Activated CD8-positive, alpha-beta memory T cell treated with anti-CD3 and anti-CD28 coated beads, Interleukin-2, amount 50 U/mL, for 24 hours (primary cell): ENCODE data around the gene TTC21A.

Source experiments
- DNase-seq: peaks from one replicate; pipeline ENCODE4 v3.0.0-alpha.2; 2020; ENCODE audit errors: extremely low read depth

TTC21A gene

DNA sequence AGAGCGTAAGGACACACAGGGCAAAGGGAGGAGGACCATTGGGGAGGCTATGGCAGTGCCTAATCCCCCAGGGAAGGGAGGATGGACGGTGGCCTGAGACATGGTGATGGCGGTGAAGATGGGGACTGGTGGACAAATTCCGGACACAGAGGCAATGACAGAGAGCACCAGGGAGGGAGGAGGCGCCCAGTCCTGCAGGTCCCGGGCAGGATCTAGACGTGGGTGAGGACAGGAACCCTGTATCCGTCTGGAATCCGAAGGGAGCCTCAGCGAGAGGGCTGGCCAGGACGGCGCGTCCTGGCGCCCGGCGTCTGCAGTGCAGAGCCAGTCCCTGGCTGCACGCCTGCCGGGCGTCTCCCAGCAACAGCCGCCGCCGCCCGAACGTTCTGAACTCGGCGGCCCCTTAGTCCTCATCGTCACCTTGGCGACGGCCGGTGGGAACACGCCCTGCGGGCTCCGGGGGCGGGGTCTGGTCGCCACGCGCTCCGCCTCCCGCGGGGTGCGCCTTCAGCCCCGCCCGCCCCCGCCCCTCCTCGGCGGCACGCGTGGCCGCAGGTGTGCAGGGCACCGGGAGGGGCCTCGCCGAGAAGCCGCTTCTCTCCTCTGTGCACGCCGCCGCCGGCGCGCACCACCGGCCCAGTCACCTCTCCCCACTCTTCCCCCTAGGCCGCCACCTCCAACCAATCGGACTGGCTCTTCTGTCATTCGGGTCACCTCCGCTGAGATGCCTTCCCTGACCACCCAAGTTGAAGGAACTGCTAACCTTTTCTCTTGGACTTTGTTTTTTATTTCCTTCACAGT is 73.3 kb downstream of the TTC21A start:
- peak; percentile 64 for DNase-seq

DNA sequence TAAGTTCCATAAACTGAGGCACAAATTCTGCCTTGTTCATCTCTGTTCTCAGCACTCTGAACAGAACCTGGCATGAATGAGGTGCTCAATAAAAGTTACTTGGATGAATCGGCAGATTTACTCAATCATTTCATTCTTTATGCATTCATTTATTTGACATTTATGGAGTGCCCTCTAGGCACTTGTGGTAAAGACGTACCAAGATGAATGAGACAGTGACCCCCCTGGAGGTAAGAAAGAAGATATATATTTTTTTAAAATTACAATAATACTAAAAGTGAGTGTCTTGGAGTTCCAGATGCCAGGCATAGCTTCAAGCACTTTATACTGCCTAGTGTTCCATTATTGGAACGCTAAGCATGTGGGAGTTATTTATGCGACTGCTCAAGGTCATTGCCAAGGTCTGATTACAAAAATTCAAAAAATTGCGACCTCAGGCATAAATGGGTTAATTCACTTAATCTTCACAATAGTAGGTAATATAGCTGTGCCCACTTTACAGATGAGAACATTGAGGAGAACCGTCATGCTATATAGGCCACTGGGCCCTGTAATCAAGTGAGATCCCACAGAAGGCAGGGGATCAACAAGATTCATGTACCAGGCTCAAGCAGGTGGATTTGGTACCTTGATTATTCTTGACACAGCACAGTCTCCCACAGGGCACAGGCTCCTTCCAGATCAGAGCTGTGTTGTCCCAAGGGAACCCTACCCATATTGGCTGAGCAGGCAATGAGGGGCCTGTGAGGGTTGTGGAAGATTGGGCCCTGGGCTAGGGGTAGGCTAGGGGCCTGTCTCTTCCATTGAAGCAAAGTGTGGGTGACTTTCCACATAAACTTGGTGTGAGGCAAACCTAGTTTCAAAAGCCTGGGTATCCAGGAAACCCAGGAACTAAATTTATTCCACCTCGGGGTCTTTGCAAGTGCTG is 74.2 kb downstream of the TTC21A start:
- no peak for DNase-seq

DNA sequence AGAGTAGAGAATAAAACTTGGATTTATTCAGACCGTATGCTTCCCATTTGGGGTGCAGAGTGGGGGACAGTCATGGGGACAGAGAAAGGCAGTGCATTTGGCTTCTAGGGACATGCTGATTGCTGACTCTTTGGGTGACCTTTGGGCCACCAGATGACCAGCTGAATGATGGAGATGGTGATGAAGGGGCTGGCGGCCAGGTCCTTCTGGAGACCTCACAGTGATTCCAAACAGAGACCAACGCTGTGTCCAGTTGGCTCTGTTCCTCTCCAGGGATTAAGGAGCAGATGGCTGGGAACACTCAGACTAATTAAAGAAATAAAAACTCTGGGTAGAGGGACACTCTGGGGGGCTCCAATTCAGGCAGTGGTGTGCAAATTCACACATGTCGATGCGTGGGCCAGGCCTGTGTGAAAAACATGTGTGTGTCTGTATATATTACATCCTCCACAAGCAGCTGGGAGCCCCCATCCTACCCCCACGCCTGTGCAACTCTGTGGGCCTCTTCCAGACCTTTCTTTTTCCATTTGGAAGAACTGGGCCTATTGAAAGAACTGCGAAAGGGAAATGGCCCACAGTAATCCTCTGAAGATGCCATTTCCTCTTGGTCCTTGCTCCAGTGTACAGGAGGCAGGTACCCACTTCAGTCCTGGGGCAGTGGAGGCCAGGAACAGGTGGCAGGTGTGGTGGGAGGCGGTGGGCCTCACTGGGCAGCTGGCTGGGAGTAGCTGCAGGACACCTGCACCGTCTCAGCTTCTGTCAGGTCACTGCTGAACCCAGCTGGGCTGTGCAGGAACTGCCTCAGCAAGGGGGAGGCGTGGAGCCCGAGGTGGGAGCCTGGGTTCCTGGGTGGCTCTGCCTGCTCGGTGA is 76.0 kb downstream of the TTC21A start:
- no peak for DNase-seq

DNA sequence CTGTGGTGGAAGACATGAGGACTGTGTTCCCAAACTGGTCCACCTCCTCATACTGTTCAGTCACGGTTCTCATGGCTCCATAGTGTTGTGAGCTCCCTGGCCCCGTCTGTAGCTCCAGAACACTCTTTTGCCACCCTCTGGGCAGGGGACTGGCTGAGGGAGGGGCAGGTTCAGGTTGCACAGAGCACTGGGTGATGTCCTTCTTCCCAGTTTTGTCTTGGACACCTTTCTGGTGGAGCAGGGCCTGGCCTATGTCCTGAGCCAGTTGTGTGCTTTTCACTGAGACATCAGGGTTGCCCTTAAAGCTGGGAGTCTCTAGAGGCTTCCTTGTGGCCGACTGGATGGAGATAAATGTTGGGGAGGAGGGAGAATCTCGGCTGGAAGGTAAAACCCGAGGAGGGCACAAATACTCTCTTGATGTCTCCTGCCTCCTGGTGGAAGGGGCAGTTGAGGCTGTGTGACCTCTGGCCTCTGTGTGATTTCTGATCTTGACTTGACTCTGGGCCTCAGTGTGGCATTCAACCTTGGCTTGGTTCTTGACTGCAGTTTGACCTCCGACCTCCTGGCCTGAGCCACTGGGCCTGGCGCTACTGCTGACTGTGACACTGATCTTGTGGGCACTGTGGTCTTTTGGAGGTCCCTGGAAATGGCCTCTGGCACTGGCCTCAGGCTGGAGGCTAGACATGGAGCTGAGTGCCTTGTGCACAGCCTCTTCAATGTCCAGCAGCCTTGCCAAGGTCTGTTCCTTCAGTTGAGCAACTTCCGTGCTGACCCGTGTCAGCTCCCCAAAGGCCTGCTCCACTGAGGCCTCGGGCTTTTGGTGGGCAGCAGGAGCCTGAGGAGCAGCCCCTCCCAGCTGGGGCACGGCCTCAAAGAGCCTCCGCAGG is 76.8 kb downstream of the TTC21A start:
- no peak for DNase-seq

DNA sequence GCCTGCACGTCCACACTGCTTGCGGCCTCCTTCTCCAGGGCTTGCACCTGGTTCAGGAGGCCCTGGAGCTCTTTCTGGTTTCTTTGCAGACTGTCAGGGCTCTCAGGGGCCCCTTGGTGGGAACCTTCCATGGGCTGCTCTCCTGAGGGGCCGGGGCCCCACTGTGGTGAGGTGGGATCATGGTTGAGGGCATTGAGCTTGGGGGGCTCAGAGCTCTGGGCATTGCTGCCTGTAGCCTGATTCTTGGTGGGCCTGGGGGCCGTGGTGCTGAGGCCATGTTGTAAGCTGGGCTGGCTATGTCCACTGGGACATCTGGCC is 77.4 kb downstream of the TTC21A start:
- DNase-seq: no peak

DNA sequence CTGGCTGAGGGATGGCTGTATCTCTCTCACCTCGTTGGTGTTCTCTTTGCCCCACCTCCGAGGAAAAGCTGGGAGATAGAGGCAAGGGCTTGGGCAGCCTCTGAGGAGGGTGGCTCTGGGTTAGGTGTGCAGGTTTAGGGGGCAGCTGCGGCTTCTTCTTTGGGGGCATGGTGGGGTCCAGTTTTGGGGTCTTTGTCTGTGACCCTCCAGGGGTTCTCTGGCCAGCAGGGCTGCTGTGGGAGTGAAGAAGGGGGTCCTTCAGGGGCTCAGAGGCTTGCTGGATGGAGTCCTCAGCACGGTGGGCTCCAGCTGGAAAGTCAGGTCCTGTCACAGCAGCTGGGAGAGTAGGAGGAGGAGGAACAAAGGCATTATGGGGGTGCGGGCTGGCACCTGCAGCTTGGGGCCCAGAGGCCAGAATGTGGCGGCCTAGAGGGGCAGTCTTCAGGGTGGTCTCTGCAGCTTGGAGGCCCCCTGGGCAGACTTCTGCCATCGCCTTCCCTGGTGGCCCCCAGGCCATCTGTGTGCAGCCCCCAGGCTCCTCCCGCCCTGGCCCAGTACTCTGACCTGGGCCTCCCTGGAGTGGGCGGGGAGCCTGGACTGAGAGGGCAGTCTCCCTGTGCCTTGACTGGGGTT is 78.0 kb downstream of the TTC21A start:
- DNase-seq: no peak

DNA sequence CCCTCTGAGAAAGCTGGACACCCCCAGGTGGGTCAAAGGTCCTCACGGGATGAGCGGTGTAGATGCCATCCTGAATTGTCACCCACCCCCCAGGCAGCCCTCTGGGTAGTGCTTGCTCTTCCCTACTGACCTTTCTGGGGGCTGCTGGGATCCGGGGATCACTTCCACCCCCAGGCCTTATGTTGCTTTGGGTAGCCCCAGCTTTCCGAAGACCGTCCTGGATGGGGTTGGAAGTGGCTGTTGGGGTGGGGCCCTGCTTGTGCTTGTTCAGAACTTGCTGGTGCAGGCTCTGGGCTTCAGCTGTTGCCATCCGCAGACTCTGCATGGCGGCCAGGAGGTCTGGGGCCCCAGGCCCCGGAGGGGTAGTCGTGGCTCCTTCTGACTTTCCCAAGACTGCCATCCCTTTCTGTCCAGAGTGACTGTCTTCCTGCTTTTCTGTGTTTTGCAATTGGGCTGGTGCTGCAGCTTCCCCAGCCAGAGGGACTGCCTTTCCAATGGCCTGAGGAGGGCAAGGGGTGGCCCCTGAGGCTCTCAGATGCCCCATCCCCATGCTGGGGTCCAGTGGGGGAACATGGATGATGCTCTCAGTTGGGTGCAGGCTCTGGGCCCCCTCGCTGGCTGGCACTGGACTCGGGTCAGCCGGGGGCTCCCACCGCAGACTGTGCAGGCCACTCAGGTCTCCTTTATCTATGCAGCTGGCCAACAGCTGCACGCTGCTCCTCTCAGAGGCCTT is 78.6 kb downstream of the TTC21A start:
- DNase-seq: no peak

DNA sequence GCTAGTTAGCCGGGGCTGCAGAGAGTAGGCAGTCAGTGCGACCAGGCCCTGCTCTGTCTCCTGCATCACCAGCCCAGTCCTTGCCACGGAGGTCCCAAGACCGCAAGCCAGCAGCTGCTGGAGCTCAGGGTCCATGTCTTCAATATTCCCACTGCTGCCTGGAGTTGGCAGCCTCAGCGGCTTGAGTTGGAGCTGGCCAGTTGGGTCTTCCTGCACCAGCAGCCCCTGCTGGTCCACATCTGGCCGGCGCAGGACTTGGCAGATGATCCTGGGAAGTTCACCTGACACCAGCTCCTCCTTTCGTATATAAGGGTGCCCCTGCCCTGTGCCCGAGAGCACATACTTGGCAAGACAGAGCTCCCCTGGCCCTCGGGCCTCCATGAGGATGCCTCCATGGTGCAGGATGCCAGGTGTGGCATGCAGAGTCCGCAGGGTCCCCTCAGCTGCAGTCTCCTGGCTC is 79.2 kb downstream of the TTC21A start:
- no peak for DNase-seq

DNA sequence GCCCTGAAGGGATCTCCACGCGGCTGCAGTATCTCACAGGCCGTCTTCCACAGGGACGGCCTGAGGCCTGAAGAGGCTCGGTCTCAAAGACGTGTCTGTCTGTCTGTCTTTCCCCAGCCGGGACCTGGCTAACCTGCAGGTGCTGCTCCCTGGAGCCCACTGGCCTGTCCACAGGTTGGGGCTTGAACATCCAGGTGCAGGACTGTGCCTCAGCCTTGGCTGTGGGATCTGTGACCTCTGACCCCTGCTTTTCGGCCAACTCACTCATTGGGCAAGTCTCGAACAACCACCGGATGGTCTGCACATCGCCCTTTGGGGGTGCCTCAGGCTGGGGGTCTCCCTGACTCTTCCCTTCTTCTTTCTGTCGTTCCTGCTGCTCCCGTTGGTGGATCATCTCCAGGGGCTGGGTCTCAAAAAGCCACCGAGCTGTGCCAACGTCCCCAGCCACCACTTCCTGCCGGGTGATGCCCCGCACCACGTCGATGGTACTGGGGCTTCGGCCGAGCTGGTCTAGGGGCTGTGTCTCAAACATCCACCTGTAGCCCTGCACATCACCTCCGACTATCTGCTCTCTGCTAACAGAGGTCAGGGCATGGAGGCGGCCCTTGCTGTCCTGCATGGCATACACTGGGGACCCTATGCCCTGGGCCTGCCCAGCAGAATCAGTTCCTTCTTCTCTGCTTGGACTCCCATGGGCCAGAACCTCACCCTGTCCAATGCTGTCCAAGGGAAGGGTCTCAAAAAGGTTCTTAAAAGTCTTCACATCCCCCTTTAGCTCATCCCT is 80.1 kb downstream of the TTC21A start:
- no peak for DNase-seq
